Activated naive CD8-positive, alpha-beta T cell treated with anti-CD3 and anti-CD28 coated beads, Interleukin-2, amount 50 U/mL, for 24 hours (primary cell): ENCODE results near the gene RNASE9.
"Not testable (repeated sequence)": the region's sequence is repeated elsewhere in the genome, so short reads cannot be mapped to it uniquely, and the experiment has no call there.

Experiments used
- ATAC-seq: fragments of 150-1000 bp; cut with Tn5 transposase; one replicate; pipeline ENCODE4 v1.10.0; 2021
- DNase-seq: peaks from one replicate; pipeline ENCODE4 v3.0.0; 2021
- H3K27ac Mint-ChIP-seq: one replicate; pipeline ENCODE4 v1.8.0; 2021; ENCODE audit warnings: mild to moderate bottlenecking, mixed read lengths
- H3K27me3 Mint-ChIP-seq: one replicate; pipeline ENCODE4 v1.8.0; 2021; ENCODE audit warnings: mixed read lengths
- H3K36me3 Mint-ChIP-seq: one replicate; pipeline ENCODE4 v1.8.0; 2021; ENCODE audit warnings: low read depth, mixed read lengths
- H3K4me1 Mint-ChIP-seq: one replicate; pipeline ENCODE4 v1.8.0; 2021; ENCODE audit warnings: mixed read lengths
- H3K4me3 Mint-ChIP-seq: one replicate; pipeline ENCODE4 v1.8.0; 2021; ENCODE audit warnings: mild to moderate bottlenecking, moderate library complexity, mixed read lengths
- H3K9me3 Mint-ChIP-seq: one replicate; pipeline ENCODE4 v1.8.0; 2021; ENCODE audit warnings: mixed read lengths

RNASE9 gene

DNA sequence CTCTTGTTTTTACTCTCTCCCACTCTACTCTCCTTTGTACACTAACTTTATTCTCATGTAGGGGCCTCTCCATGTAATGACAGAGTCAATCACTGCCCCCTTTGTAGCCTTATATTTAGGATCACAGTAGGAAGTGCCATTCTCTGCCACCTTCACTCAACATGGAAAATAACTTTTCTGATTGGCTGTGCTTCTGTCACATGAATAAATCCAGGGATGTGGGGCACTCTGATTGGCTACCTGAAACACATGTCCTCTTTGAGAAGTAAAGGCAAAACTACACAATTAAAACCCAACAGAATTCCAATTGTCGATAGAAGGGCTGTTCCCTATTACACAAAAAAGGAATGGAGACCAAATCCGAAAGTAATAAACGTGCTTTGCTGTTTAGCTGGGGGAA is at the start of gene RNASE9:
RNASE9 (minus strand) TSS at position 87 of the 400 bp plus-strand sequence.
- Mint-ChIP-seq H3K27me3 (peaks cover 11% of the 10 kb centered on the region), H3K4me1 (no peaks in the 10 kb centered on the region), H3K36me3 (no peaks in the 10 kb centered on the region), H3K4me3 (no peak within 1 kb of the TSS), H3K9me3 (no peaks in the 10 kb centered on the region), H3K27ac (no peak within 1 kb of the TSS)
- no peak for ATAC-seq
- no peak for DNase-seq

GRCh38 chr14:20610002-20610765 is 49.3 kb upstream of the RNASE9 start:
- H3K9me3 Mint-ChIP-seq = no peaks in the 10 kb centered on the region
- H3K4me1 Mint-ChIP-seq = no peaks in the 10 kb centered on the region
- H3K27ac Mint-ChIP-seq = no peak overlapping the region
- no peaks in the 10 kb centered on the region for H3K36me3 Mint-ChIP-seq
- H3K27me3 Mint-ChIP-seq = no peaks in the 10 kb centered on the region
- peak; percentile 84 for DNase-seq
- ATAC-seq = peak; percentile 37
- H3K4me3 Mint-ChIP-seq = no peak overlapping the region

DNA sequence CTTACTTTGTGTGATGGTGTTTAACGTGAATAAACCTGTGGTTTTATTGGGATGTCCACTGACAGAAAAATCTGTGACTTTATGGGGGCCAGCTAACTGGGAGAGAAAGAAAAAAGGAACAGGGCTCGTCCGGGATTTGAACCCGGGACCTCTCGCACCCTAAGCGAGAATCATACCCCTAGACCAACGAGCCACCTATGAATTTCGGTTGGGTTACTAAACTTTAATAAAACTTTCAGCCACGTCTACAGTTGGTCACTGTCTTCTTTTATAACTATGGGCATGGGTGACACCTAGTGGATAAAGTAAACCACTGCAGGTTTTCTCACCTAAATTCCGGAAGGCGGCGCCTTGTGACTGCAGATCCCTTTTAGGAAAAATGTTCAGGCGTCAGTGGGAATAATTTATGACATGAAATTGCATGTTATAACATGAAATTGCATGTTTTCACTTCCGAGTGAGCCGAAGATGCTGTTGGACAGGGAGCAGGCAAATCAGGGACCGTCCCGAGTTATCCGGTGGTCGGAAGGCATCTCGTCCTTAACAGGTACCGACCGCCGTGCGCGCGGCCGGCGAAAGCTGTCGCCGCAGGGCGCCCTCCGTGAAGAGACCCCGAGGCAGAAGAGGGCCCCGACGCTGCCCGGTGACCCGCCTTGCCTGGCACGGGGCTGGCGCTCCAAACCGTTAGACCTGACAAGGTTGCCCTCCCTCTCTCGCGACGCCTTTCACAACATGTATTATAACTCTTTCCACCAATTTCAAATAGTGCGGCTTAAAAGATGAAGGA is 48.6 kb upstream of the RNASE9 start:
- DNase-seq = peak; percentile 65
- Mint-ChIP-seq H3K27ac (no peak overlapping the region), H3K27me3 (no peaks in the 10 kb centered on the region), H3K9me3 (no peaks in the 10 kb centered on the region), H3K4me3 (no peak overlapping the region), H3K4me1 (no peaks in the 10 kb centered on the region), H3K36me3 (no peaks in the 10 kb centered on the region)
- ATAC-seq = peak; percentile 7

DNA sequence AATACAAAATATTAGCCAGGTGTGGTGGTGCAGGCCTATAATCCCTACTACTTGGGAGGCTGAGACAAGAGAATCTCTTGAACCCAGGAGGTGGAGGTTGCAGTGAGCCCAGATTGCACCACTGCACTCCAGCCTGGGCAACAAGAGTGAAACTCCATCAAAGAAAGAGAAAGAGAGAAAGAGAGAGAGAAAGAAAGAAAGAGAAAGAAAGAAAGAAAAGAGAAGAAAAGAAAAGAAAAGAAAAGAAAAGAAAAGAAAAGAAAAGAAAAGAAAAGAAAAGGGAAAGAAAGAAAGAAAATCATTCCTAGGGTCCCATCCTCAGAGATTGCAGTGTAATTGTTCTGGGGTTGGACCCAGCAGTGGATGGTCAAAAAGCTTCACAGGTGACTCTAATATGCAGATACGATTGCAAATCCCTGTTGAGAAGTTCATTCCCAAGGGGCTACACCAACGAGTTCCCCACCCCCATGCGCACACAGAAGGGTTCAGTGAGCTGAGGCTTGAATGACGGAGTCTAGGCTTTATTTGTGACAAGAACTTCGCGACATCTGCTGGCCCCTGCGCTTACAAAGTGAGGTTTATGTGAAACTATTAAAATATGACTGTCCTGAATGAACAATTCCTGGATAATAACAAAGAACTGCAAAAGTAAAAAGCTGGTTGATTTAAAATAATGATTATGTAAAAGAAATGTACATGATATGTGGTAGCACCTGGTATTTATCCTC is 47.7 kb upstream of the RNASE9 start:
- no peak for DNase-seq
- Mint-ChIP-seq H3K27ac (no peak overlapping the region), H3K27me3 (no peaks in the 10 kb centered on the region), H3K4me1 (no peaks in the 10 kb centered on the region), H3K36me3 (no peaks in the 10 kb centered on the region), H3K4me3 (no peak overlapping the region), H3K9me3 (no peaks in the 10 kb centered on the region)
- no peak for ATAC-seq

GRCh38 chr14:20607617-20608016 is 46.8 kb upstream of the RNASE9 start:
- ATAC-seq (no peak), DNase-seq (no peak)
- H3K27me3 Mint-ChIP-seq = no peaks in the 10 kb centered on the region
- H3K27ac Mint-ChIP-seq = no peak overlapping the region
- no peaks in the 10 kb centered on the region for H3K36me3 Mint-ChIP-seq
- H3K9me3 Mint-ChIP-seq = no peaks in the 10 kb centered on the region
- no peaks in the 10 kb centered on the region for H3K4me1 Mint-ChIP-seq
- no peak overlapping the region for H3K4me3 Mint-ChIP-seq

DNA sequence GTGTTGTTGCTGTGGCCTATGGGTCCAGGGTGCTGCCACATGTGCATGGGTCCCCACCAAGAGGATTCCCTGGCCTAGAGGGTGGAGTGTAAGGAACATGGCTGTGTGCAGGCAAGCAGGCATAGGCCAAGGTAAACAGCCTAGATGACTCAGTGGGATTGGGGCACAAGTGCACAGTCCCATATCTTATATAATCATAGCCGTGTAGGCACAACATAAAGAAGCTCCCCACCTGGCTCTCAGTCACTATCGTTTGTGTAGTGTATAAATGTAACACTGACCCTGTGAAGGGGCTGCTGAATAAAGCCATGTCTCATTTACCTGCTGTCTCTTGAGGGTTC is 46.0 kb upstream of the RNASE9 start:
- Mint-ChIP-seq H3K9me3 (no peaks in the 10 kb centered on the region), H3K36me3 (no peaks in the 10 kb centered on the region), H3K4me3 (no peak overlapping the region), H3K27ac (no peak overlapping the region), H3K27me3 (no peaks in the 10 kb centered on the region), H3K4me1 (no peaks in the 10 kb centered on the region)
- DNase-seq = no peak
- no peak for ATAC-seq

GRCh38 chr14:20606190-20606901 is 45.5 kb upstream of the RNASE9 start:
- H3K36me3 Mint-ChIP-seq = no peaks in the 10 kb centered on the region
- ATAC-seq = no peak
- no peaks in the 10 kb centered on the region for H3K9me3 Mint-ChIP-seq
- H3K4me3 Mint-ChIP-seq = no peak overlapping the region
- H3K27ac Mint-ChIP-seq = no peak overlapping the region
- no peaks in the 10 kb centered on the region for H3K4me1 Mint-ChIP-seq
- DNase-seq = no peak
- H3K27me3 Mint-ChIP-seq = no peaks in the 10 kb centered on the region

- no peak overlapping the region for H3K4me3 Mint-ChIP-seq
- ATAC-seq = no peak
- H3K9me3 Mint-ChIP-seq = no peaks in the 10 kb centered on the region
- H3K27me3 Mint-ChIP-seq = no peaks in the 10 kb centered on the region
- DNase-seq = no peak
- H3K36me3 Mint-ChIP-seq = no peaks in the 10 kb centered on the region
- no peak overlapping the region for H3K27ac Mint-ChIP-seq
- no peaks in the 10 kb centered on the region for H3K4me1 Mint-ChIP-seq
Measured at GRCh38 chr14:20603813-20604690, 43.2 kb upstream of the RNASE9 start.

- Mint-ChIP-seq H3K27ac (no peak overlapping the region), H3K4me1 (no peaks in the 10 kb centered on the region), H3K9me3 (no peaks in the 10 kb centered on the region), H3K4me3 (no peak overlapping the region), H3K36me3 (no peaks in the 10 kb centered on the region), H3K27me3 (no peaks in the 10 kb centered on the region)
- DNase-seq = no peak
- ATAC-seq = no peak
Measured at GRCh38 chr14:20602583-20602982, 41.7 kb upstream of the RNASE9 start.

DNA sequence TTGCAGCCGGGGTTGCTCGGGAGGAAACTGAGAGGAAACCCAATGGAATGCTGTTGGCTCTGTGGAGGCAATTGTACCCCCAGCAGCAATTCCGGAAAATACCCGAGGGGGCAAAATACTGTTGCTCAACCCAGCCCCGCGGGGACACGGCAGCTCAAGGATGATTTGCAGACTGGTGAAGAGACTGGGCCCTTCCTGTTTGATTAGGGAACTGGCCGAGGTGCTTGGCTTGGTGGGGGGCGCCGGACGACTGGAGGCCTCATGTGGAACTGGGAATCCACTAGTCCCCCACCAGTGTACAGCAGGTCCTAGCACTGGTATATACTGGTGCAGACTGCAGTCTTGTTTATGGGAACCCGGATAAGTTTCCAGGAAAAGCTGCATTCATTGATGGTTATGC is 40.7 kb upstream of the RNASE9 start:
- no peaks in the 10 kb centered on the region for H3K27me3 Mint-ChIP-seq
- ATAC-seq (no peak), DNase-seq (no peak)
- no peaks in the 10 kb centered on the region for H3K36me3 Mint-ChIP-seq
- no peaks in the 10 kb centered on the region for H3K9me3 Mint-ChIP-seq
- H3K4me1 Mint-ChIP-seq = no peaks in the 10 kb centered on the region
- H3K27ac Mint-ChIP-seq = no peak overlapping the region
- H3K4me3 Mint-ChIP-seq = no peak overlapping the region

DNA sequence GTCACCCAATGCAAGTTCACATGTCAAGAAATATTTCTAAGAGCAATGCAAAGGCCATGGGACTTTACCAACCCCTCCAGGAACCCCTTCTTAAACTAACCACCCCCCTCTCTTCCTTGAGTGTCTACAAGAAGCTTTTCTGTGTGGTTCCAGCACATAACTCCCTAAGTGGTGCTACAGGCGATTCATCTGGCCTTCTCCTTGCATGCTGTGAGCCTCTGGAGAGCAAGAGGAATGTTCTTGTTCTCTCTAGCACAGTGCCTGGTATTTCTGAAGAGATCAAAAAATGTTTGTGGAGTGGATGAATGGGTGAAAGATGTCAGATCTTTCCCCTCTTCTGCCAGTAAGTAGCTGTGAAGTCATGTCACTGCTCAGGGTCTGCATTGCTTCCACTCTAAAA is 36.3 kb upstream of the RNASE9 start:
- peaks cover 2% of the 10 kb centered on the region for H3K4me1 Mint-ChIP-seq
- no peak overlapping the region for H3K27ac Mint-ChIP-seq
- ATAC-seq (no peak), DNase-seq (no peak)
- H3K4me3 Mint-ChIP-seq = no peak overlapping the region
- H3K27me3 Mint-ChIP-seq = no peaks in the 10 kb centered on the region
- H3K36me3 Mint-ChIP-seq = no peaks in the 10 kb centered on the region
- no peaks in the 10 kb centered on the region for H3K9me3 Mint-ChIP-seq

GRCh38 chr14:20595726-20596125 is 34.9 kb upstream of the RNASE9 start:
- not testable (repeated sequence) for H3K27ac Mint-ChIP-seq, ATAC-seq, H3K9me3 Mint-ChIP-seq, DNase-seq, H3K4me1 Mint-ChIP-seq, H3K27me3 Mint-ChIP-seq, H3K4me3 Mint-ChIP-seq, H3K36me3 Mint-ChIP-seq

DNA sequence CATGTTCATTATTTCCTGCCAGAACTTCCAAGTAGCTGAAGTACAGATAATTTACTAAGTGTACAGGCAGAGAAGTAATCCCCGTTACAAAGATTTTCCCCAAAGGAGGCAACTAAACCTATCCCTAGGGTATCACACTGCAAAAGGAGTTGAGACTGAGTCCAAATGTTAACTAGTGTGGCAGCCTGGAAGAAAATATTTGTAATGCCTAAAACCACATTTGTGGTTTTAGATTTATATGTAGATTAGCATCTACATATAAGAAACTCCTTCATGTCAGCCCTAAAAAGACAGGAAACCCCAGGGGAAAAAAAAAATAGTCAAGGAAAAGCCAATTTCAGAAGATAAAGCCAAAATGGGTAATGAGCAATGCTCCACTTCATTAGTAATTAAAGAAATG is 31.7 kb upstream of the RNASE9 start:
- Mint-ChIP-seq H3K4me3 (no peak overlapping the region), H3K36me3 (no peaks in the 10 kb centered on the region), H3K27me3 (no peaks in the 10 kb centered on the region), H3K9me3 (no peaks in the 10 kb centered on the region), H3K27ac (no peak overlapping the region), H3K4me1 (peaks cover 2% of the 10 kb centered on the region)
- ATAC-seq (no peak), DNase-seq (no peak)

- Mint-ChIP-seq H3K9me3 (peaks cover 3% of the 10 kb centered on the region), H3K36me3 (no peaks in the 10 kb centered on the region), H3K4me1 (peaks cover 2% of the 10 kb centered on the region), H3K27ac (no peak within 1 kb of the TSS), H3K27me3 (no peaks in the 10 kb centered on the region), H3K4me3 (no peak within 1 kb of the TSS)
- DNase-seq (no peak), ATAC-seq (no peak)
Measured at GRCh38 chr14:20591235-20591634, 30.4 kb upstream of the RNASE9 start, which contains the start of gene RNASE12. RNASE12 (minus strand) TSS chr14:20591376; CDS start chr14:20590723, 653 bp downstream.
